Transverse colon (tissue), 4 donors: ENCODE results near the gene NENF.

Experiments
- CTCF ChIP-seq, 5 experiments: fragments of 200-600 bp in 3 of 5; fragments of 450-650 bp in 2 of 5; sonication (generic) in 3 of 5; IDR thresholded peaks; 1 replicate in 2 of 5; 2 replicates in 3 of 5; pipeline ENCODE4 v1.5.1; 2016 to 2017; ENCODE audit warnings: antibody characterized with exemption in 5 of 5, inconsistent platforms in 3 of 5, mild to moderate bottlenecking in 2 of 5, moderate library complexity in 1 of 5
- POLR2A ChIP-seq: fragments of 450-650 bp; IDR thresholded peaks from one replicate; pipeline ENCODE4 v1.6.1; 2016; ENCODE audit warnings: antibody characterized with exemption, mild to moderate bottlenecking, moderate library complexity
- POLR2AphosphoS5 ChIP-seq, 3 donors: sonication (generic); formaldehyde crosslinking; IDR thresholded peaks; one replicate each; pipeline ENCODE4 v1.6.1; 2016; ENCODE audit warnings: antibody characterized with exemption in 3 of 3

GRCh38 chr1:212421165-212421564, 11.6 kb upstream of the NENF start:
- TF ChIP-seq CTCF (IDR thresholded peaks at IDR 0.05) = no peak
- no peak for TF ChIP-seq POLR2AphosphoS5 (IDR thresholded peaks at IDR 0.05)
- TF ChIP-seq POLR2A = no peak
